Neuronal stem cell (in vitro differentiated cells): Measurements from ENCODE around the gene OPRL1.

Source experiments
- DNase-seq: peaks from one replicate; pipeline ENCODE4 v3.0.0-alpha.2; 2013; ENCODE audit warnings: low spot score
- H2AFZ ChIP-seq: one replicate; pipeline ENCODE4 v1.6.1; 2013; ENCODE audit warnings: mild to moderate bottlenecking, low read length, inconsistent platforms
- H2AK5ac ChIP-seq: 2 replicates; pipeline ENCODE4 v1.6.1; 2013; ENCODE audit warnings: low read depth, mild to moderate bottlenecking, inconsistent platforms, low read length, moderate library complexity, mixed read lengths
- H2BK120ac ChIP-seq: 2 replicates; pipeline ENCODE4 v1.6.1; 2013; ENCODE audit warnings: low read depth, mild to moderate bottlenecking, inconsistent platforms, low read length, moderate library complexity, mixed read lengths
- H2BK12ac ChIP-seq: one replicate; pipeline ENCODE4 v1.6.1; 2013; ENCODE audit warnings: low read length, inconsistent platforms
- H2BK15ac ChIP-seq: 2 replicates; pipeline ENCODE4 v1.6.1; 2013; ENCODE audit warnings: mild to moderate bottlenecking, low read length, inconsistent platforms, mixed read lengths
- H2BK5ac ChIP-seq: one replicate; pipeline ENCODE4 v1.6.1; 2013; ENCODE audit warnings: inconsistent platforms, mild to moderate bottlenecking, low read length, moderate library complexity
- H3K14ac ChIP-seq: one replicate; pipeline ENCODE4 v1.6.1; 2013; ENCODE audit warnings: low read length, inconsistent platforms
- H3K18ac ChIP-seq: 2 replicates; pipeline ENCODE4 v1.6.1; 2013; ENCODE audit warnings: low read length, inconsistent platforms
- H3K23ac ChIP-seq: 2 replicates; pipeline ENCODE4 v1.6.1; 2013; ENCODE audit warnings: low read depth, mild to moderate bottlenecking, mixed read lengths, low read length, inconsistent platforms; ENCODE audit not compliant: poor library complexity
- H3K27ac ChIP-seq: replicated peaks from 3 replicates; pipeline ENCODE4 v1.5.1; 2013; ENCODE audit warnings: low read length, inconsistent platforms
- H3K27me3 ChIP-seq, 3 experiments: 2 replicates each; pipeline ENCODE4 v1.6.1; 2013; ENCODE audit warnings: low read length in 3 of 3, mild to moderate bottlenecking in 2 of 3, inconsistent platforms in 1 of 3, low read depth in 1 of 3, mixed read lengths in 1 of 3, moderate library complexity in 1 of 3; ENCODE audit not compliant: control insufficient read depth in 3 of 3, insufficient read depth in 3 of 3
- H3K36me3 ChIP-seq, 2 donors: replicated peaks in 1 of 2; 2 replicates each; pipeline ENCODE4 v1.6.1; 2013; ENCODE audit warnings: low read length in 2 of 2; ENCODE audit not compliant: control insufficient read depth in 2 of 2, insufficient read depth in 2 of 2
- H3K4ac ChIP-seq: 2 replicates; pipeline ENCODE4 v1.6.1; 2013; ENCODE audit warnings: inconsistent platforms, mild to moderate bottlenecking, low read length, moderate library complexity
- H3K4me1 ChIP-seq, 2 donors: 1 replicate in 1 of 2; 2 replicates in 1 of 2; pipeline ENCODE4 v1.6.1; 2013; ENCODE audit warnings: low read length in 2 of 2, low read depth in 1 of 2; ENCODE audit not compliant: control insufficient read depth in 2 of 2, insufficient read depth in 1 of 2
- H3K4me2 ChIP-seq: one replicate; pipeline ENCODE4 v1.6.1; 2013; ENCODE audit warnings: mild to moderate bottlenecking, low read length, inconsistent platforms; ENCODE audit not compliant: insufficient read depth, poor library complexity, severe bottlenecking
- H3K4me3 ChIP-seq, 2 donors: 2 replicates each; pipeline ENCODE4 v1.5.1; 2013; ENCODE audit warnings: low read length in 2 of 2, mild to moderate bottlenecking in 2 of 2, inconsistent platforms in 1 of 2, moderate library complexity in 1 of 2
- H3K79me1 ChIP-seq: one replicate; pipeline ENCODE4 v1.6.1; 2013; ENCODE audit warnings: low read depth, mild to moderate bottlenecking, inconsistent platforms, low read length, moderate library complexity
- H3K9ac ChIP-seq: one replicate; pipeline ENCODE4 v1.6.1; 2013; ENCODE audit warnings: mild to moderate bottlenecking, low read depth, low read length, inconsistent platforms; ENCODE audit not compliant: poor library complexity
- H3K9me3 ChIP-seq, 2 donors: replicated peaks in 1 of 2; 2 replicates each; pipeline versions ENCODE3 to v1.6.1; 2013; ENCODE audit warnings: low read length in 2 of 2, mild to moderate bottlenecking in 2 of 2, inconsistent platforms in 1 of 2, low read depth in 1 of 2, mixed read lengths in 1 of 2, moderate library complexity in 1 of 2; ENCODE audit not compliant: control insufficient read depth in 2 of 2, insufficient read depth in 1 of 2
- H4K8ac ChIP-seq: one replicate; pipeline ENCODE4 v1.6.1; 2013; ENCODE audit warnings: low read depth, mild to moderate bottlenecking, inconsistent platforms, low read length, moderate library complexity
- H4K91ac ChIP-seq: one replicate; pipeline ENCODE4 v1.6.1; 2013; ENCODE audit warnings: low read length, low read depth, mild to moderate bottlenecking, inconsistent platforms; ENCODE audit not compliant: poor library complexity
- WGBS, 2 donors: extraction: QIAGEN DNeasy Blood & Tissue Kit; methylation state at CpG; one replicate each; pipeline ENCODE4 v1.1.7; 2013; ENCODE audit warnings: missing lambda C conversion rate in 2 of 2, mixed read lengths in 1 of 2; ENCODE audit not compliant: insufficient read length in 2 of 2, insufficient replicate concordance in 1 of 2; ENCODE audit errors: extremely low coverage in 2 of 2; 5-methylcytosine and 5-hydroxymethylcytosine counted together

Gene OPRL1

GRCh38 chr20:64070244-64070993, 9.5 kb upstream of the OPRL1 start:
- Histone ChIP-seq H3K9ac (no peak overlapping the region), H3K36me3 (peaks cover 14 to 20% of the 10 kb centered on the region in 2 donors), H3K4me2 (no peak overlapping the region), H3K9me3 (no peaks in the 10 kb centered on the region), H2BK15ac (no peak overlapping the region), H3K23ac (peak overlapping the region; percentile 25), H2BK5ac (peak overlapping the region; percentile 39), H3K14ac (peak overlapping the region; percentile 82), H3K27me3 (no peaks in the 10 kb centered on the region), H3K79me1 (peaks cover 2% of the 10 kb centered on the region), H3K27ac (no peak overlapping the region), H2AK5ac (peak overlapping the region; percentile 0), H4K91ac (no peak overlapping the region), H2AFZ (no peak overlapping the region), H3K4me3 (peak overlapping the region in 1 of 2 donors; percentile 6), H2BK120ac (no peak overlapping the region), H4K8ac (no peak overlapping the region), H3K4ac (no peak overlapping the region), H3K18ac (peak overlapping the region; percentile 18), H2BK12ac (peak overlapping the region; percentile 50), H3K4me1 (peaks cover 2 to 4% of the 10 kb centered on the region in 2 donors)
- no CpG with 5 or more reads among the region's 31 CpGs for WGBS, 2 donors
- DNase-seq = no peak

GRCh38 chr20:64071341-64072332, 8.2 kb upstream of the OPRL1 start:
- no peaks in the 10 kb centered on the region for H3K9me3 ChIP-seq
- no peak overlapping the region for H2BK5ac ChIP-seq
- H2BK12ac ChIP-seq = no peak overlapping the region
- no peak overlapping the region for H3K4ac ChIP-seq
- peak overlapping the region; percentile 55 for H3K23ac ChIP-seq
- no peaks in the 10 kb centered on the region for H3K27me3 ChIP-seq
- WGBS, 2 donors = no CpG with 5 or more reads among the region's 30 CpGs
- H3K14ac ChIP-seq = peak overlapping the region; percentile 21
- no peak overlapping the region for H3K27ac ChIP-seq
- H4K8ac ChIP-seq = no peak overlapping the region
- peaks cover 2% of the 10 kb centered on the region for H3K79me1 ChIP-seq
- H2AFZ ChIP-seq = no peak overlapping the region
- H4K91ac ChIP-seq = no peak overlapping the region
- peaks cover 0 to 2% of the 10 kb centered on the region in 2 donors for H3K4me1 ChIP-seq
- no peak overlapping the region for H3K4me2 ChIP-seq
- peak overlapping the region; percentile 77 for H3K9ac ChIP-seq
- no peak overlapping the region for H3K18ac ChIP-seq
- no peak overlapping the region for H2BK120ac ChIP-seq
- peaks cover 16 to 20% of the 10 kb centered on the region in 2 donors for H3K36me3 ChIP-seq
- DNase-seq = no peak
- H2AK5ac ChIP-seq = no peak overlapping the region
- H3K4me3 ChIP-seq = no peak overlapping the region
- no peak overlapping the region for H2BK15ac ChIP-seq

GRCh38 chr20:64072498-64073063, 7.3 kb upstream of the OPRL1 start:
- no CpG with 5 or more reads among the region's 14 CpGs for WGBS, 2 donors
- no peak overlapping the region for H2BK12ac ChIP-seq
- H3K36me3 ChIP-seq = peaks cover 16 to 20% of the 10 kb centered on the region in 2 donors
- no peak overlapping the region for H3K4ac ChIP-seq
- H3K4me1 ChIP-seq = peaks cover 0 to 2% of the 10 kb centered on the region in 2 donors
- H3K4me2 ChIP-seq = no peak overlapping the region
- H2BK15ac ChIP-seq = no peak overlapping the region
- H3K79me1 ChIP-seq = peaks cover 5% of the 10 kb centered on the region
- H3K4me3 ChIP-seq = peak overlapping the region in 1 of 2 donors; percentile 19
- no peak overlapping the region for H4K91ac ChIP-seq
- peak overlapping the region; percentile 38 for H3K18ac ChIP-seq
- no peak overlapping the region for H2AFZ ChIP-seq
- H2BK120ac ChIP-seq = no peak overlapping the region
- no peak overlapping the region for H2AK5ac ChIP-seq
- no peaks in the 10 kb centered on the region for H3K27me3 ChIP-seq
- H3K27ac ChIP-seq = no peak overlapping the region
- no peak overlapping the region for H3K14ac ChIP-seq
- H3K23ac ChIP-seq = no peak overlapping the region
- DNase-seq = no peak
- no peaks in the 10 kb centered on the region for H3K9me3 ChIP-seq
- no peak overlapping the region for H2BK5ac ChIP-seq
- H4K8ac ChIP-seq = no peak overlapping the region
- no peak overlapping the region for H3K9ac ChIP-seq
